Heart left ventricle (tissue), 16 donors: Measurements from ENCODE around the gene SIRT1. TPM values are rescaled to one million over a fixed set of nuclear protein-coding genes. Genes with fewer than 3 reads are reported as not detected.

Experiments used
- ATAC-seq, 4 donors: fragments of 200-7000 bp; cut with Tn5 transposase; one replicate each; pipeline ENCODE4 v1.9.1; 2020 to 2022; ENCODE audit warnings: moderate library complexity in 4 of 4, mild to moderate bottlenecking in 3 of 4, moderate number of reproducible peaks in 1 of 4
- DNase-seq, 5 donors: peaks; one replicate each; pipeline ENCODE4 v3.0.0-alpha.2; 2020
- H3K27ac ChIP-seq, 12 donors: fragments of 200-600 bp; sonication (generic) in 4 of 12; one replicate each; pipeline versions ENCODE4 v1.5.0 to v1.8.0; 2016 to 2022; ENCODE audit warnings: mild to moderate bottlenecking in 2 of 12
- H3K27me3 ChIP-seq, 9 donors: fragments of 200-600 bp; sonication (generic) in 2 of 9; one replicate each; pipeline versions ENCODE4 v1.5.1 to v1.8.0; 2016 to 2022; ENCODE audit warnings: mild to moderate bottlenecking in 3 of 9
- H3K36me3 ChIP-seq, 9 donors: fragments of 200-600 bp; sonication (generic) in 2 of 9; one replicate each; pipeline versions ENCODE4 v1.5.0 to v1.8.0; 2018 to 2022; ENCODE audit warnings: mild to moderate bottlenecking in 2 of 9
- H3K4me1 ChIP-seq, 12 donors: fragments of 200-600 bp; sonication (generic) in 4 of 12; one replicate each; pipeline versions ENCODE4 v1.5.0 to v1.8.0; 2016 to 2022; ENCODE audit warnings: mild to moderate bottlenecking in 3 of 12
- H3K4me3 ChIP-seq, 12 donors: fragments of 200-600 bp; sonication (generic) in 4 of 12; one replicate each; pipeline versions ENCODE4 v1.5.0 to v1.8.0; 2017 to 2022; ENCODE audit warnings: mild to moderate bottlenecking in 9 of 12, moderate library complexity in 4 of 12
- H3K9me3 ChIP-seq, 12 donors: fragments of 200-600 bp; sonication (generic) in 4 of 12; one replicate each; pipeline versions ENCODE4 v1.5.0 to v1.8.0; 2016 to 2022; ENCODE audit warnings: mild to moderate bottlenecking in 1 of 12
- CTCF ChIP-seq, 12 donors: fragments of 200-600 bp; sonication (generic) in 4 of 12; IDR thresholded peaks; one replicate each; pipeline versions ENCODE4 v1.5.0 to v1.8.0; 2018 to 2022; ENCODE audit warnings: antibody characterized with exemption in 12 of 12, mild to moderate bottlenecking in 5 of 12
- POLR2A ChIP-seq, 2 donors: fragments of 450-650 bp; IDR thresholded peaks; one replicate each; pipeline ENCODE4 v1.6.1; 2017; ENCODE audit warnings: antibody characterized with exemption in 2 of 2, mild to moderate bottlenecking in 2 of 2, moderate library complexity in 2 of 2
- WGBS, 4 donors: extraction: QIAGEN DNeasy Blood & Tissue Kit in 2 of 4; methylation state at CpG; one replicate each; pipeline versions ENCODE4 v1.1.5 to v1.1.7; 2013 to 2018; 5-methylcytosine and 5-hydroxymethylcytosine counted together
- intact Hi-C, 10 donors: fragments of 100-400 bp; cut with DNase I; formaldehyde crosslinking; loops; one replicate each; pipeline versions ENCODE4 v1.11.1 to v1.14.2; 2022
- polyA plus RNA-seq, 2 donors: library from polyadenylated mRNA; stranded (reverse); fragments of 200-250 nt; gene quantifications; one replicate each; pipeline ENCODE4 v1.2.3, GENCODE V29; 2013
- total RNA-seq, 9 donors: library from RNA; depleted of rRNA in 2 of 9; stranded (reverse); fragments of >200 nt in 2 of 9; fragmentation: NEBNext Ultra II Directional in 3 of 9; extraction: Animal tissue kit (Norgen Biotek cat#: 25700) in 3 of 9; gene quantifications; one replicate each; pipeline versions ENCODE4 v1.1.0 to v1.2.4, GENCODE V29; 2016 to 2023
- donor health status: ischemic (EF 13 %, LVEDD 7.1; RV severe dilation, severe dysfunction).
- donor health status: healthy with polysubstance abuse.
- donor health status: DM: no; HTN: yes; CAD: no.
- donor health status: DM: no; HTN: no; CAD: no.
- donor health status: ischemic (EF 25% LVEDD 6.9; RV normal size, moderate dysfunction).
- donor health status: ischemic (EF 25% LVEDD 5.7; RV mildly dilated, moderate dysfunction).
- donor health status: healthy.
- donor health status: DM: yes; HTN: yes; CAD: no.
- donor health status: ischemic (EF 35%, LVEDD 5.7; RV mildly dilated, moderate dysfunction).
- donor health status: nonischemic (EF 11% LVEDD 7.7; RV severe dilation, severe dysfunction).
- donor health status: DM: yes; HTN: yes; CAD: no.
- donor health status: PGD.
- donor health status: ischemic (EF 29% LVEDD 5.4; RV normal size, mild dysfunction).
- donor health status: nonischemic (EF 23%, LVEDD 6.1; RV moderate dilation, normal function).

Gene SIRT1
- total and polyA plus RNA-seq, 11 donors = 6.0 to 19.1 (median 11.1) TPM

- H3K4me3 ChIP-seq = no peak overlapping the region
- DNase-seq (no peak), ATAC-seq (no peak)
- TF ChIP-seq POLR2A (IDR thresholded peaks at IDR 0.05) (no peak), CTCF (IDR thresholded peaks at IDR 0.05) (no peak)
- peaks cover 0 to 99% (median 94%) of the 10 kb centered on the region in 9 donors for H3K36me3 ChIP-seq
- no peaks in the 10 kb centered on the region for H3K9me3 ChIP-seq
- no peaks in the 10 kb centered on the region for H3K27me3 ChIP-seq
- H3K4me1 ChIP-seq = peaks cover 0 to 3% (median 0%) of the 10 kb centered on the region in 12 donors
- H3K27ac ChIP-seq = peak overlapping the region in 1 of 12 donors; percentile 65
- WGBS, 4 donors = 79 to 92% (median 85%) methylated on average over 1 of the region's 1 CpG
- intact Hi-C loops = no loop called here
Observed at GRCh38 chr10:67934336-67934735, 49.9 kb downstream of the SIRT1 start.

GRCh38 chr10:67935223-67935622 is 50.8 kb downstream of the SIRT1 start:
- no peaks in the 10 kb centered on the region for H3K27me3 ChIP-seq
- intact Hi-C loops = no loop called here
- H3K27ac ChIP-seq = no peak overlapping the region
- DNase-seq (no peak), ATAC-seq (no peak)
- H3K36me3 ChIP-seq = peaks cover 0 to 99% (median 93%) of the 10 kb centered on the region in 9 donors
- no peak for TF ChIP-seq CTCF (IDR thresholded peaks at IDR 0.05)
- TF ChIP-seq POLR2A (IDR thresholded peaks at IDR 0.05) = no peak
- no peak overlapping the region for H3K4me3 ChIP-seq
- WGBS, 4 donors = 96 to 97% (median 97%) methylated on average over 9 of the region's 9 CpGs
- peaks cover 0 to 3% (median 0%) of the 10 kb centered on the region in 12 donors for H3K4me1 ChIP-seq
- no peaks in the 10 kb centered on the region for H3K9me3 ChIP-seq

- DNase-seq = no peak
- TF ChIP-seq POLR2A (IDR thresholded peaks at IDR 0.05) = no peak
- no peak for TF ChIP-seq CTCF (IDR thresholded peaks at IDR 0.05)
- H3K27ac ChIP-seq = no peak overlapping the region
- peaks cover 0 to 96% (median 86%) of the 10 kb centered on the region in 9 donors for H3K36me3 ChIP-seq
- intact Hi-C loops = no loop called here
- no peak for ATAC-seq
- 72 to 88% (median 80%) methylated on average over 1 of the region's 1 CpG for WGBS, 4 donors
- no peaks in the 10 kb centered on the region for H3K9me3 ChIP-seq
- H3K27me3 ChIP-seq = no peaks in the 10 kb centered on the region
- peaks cover 0 to 3% (median 0%) of the 10 kb centered on the region in 12 donors for H3K4me1 ChIP-seq
- H3K4me3 ChIP-seq = no peak overlapping the region
Observed at GRCh38 chr10:67936416-67936815, 52.0 kb downstream of the SIRT1 start.

GRCh38 chr10:67943917-67944316 is 59.5 kb downstream of the SIRT1 start:
- Histone ChIP-seq H3K27me3 (no peaks in the 10 kb centered on the region), H3K4me3 (no peak overlapping the region), H3K4me1 (no peaks in the 10 kb centered on the region), H3K27ac (no peak overlapping the region), H3K9me3 (peaks cover 0 to 7% (median 0%) of the 10 kb centered on the region in 12 donors), H3K36me3 (peaks cover 0 to 82% (median 60%) of the 10 kb centered on the region in 9 donors)
- no peak for DNase-seq
- WGBS, 4 donors = 83 to 99% (median 96%) methylated on average over 1 to 2 of the region's 2 CpGs
- ATAC-seq = no peak
- intact Hi-C loops = loop anchor here in 1 of 10 donors (2.0 kb wide), 1 partner anchor 29 kb away; no protein-coding TSS in a partner anchor
- no peak for TF ChIP-seq POLR2A (IDR thresholded peaks at IDR 0.05)
- no peak for TF ChIP-seq CTCF (IDR thresholded peaks at IDR 0.05)
